KMS-11 (cell line): ENCODE results near the gene SPRR1B.

Experiments used
- H2AFZ ChIP-seq: fragments of 200-600 bp; sonication (generic); 2 replicates; pipeline ENCODE4 v1.6.1; 2016; ENCODE audit warnings: antibody characterized with exemption, mixed run types, low read depth
- H3K27ac ChIP-seq: fragments of 200-600 bp; sonication (generic); 2 replicates; pipeline ENCODE4 v1.6.1; 2016; ENCODE audit warnings: mild to moderate bottlenecking, mixed run types
- H3K27me3 ChIP-seq: fragments of 200-600 bp; sonication (generic); 2 replicates; pipeline ENCODE4 v1.6.1; 2017; ENCODE audit warnings: mild to moderate bottlenecking, low read depth, mixed run types, moderate library complexity; ENCODE audit not compliant: insufficient read depth
- H3K36me3 ChIP-seq: fragments of 200-600 bp; sonication (generic); 2 replicates; pipeline ENCODE4 v1.6.1; 2017; ENCODE audit warnings: mild to moderate bottlenecking, mixed run types; ENCODE audit not compliant: insufficient read depth
- H3K4me1 ChIP-seq: fragments of 200-600 bp; sonication (generic); 2 replicates; pipeline ENCODE4 v1.6.1; 2016; ENCODE audit warnings: mild to moderate bottlenecking, low read depth, mixed run types; ENCODE audit not compliant: poor library complexity, severe bottlenecking
- H3K4me2 ChIP-seq: fragments of 200-600 bp; sonication (generic); 2 replicates; pipeline ENCODE4 v1.7.0; 2016; ENCODE audit warnings: mild to moderate bottlenecking, mixed run types
- H3K4me3 ChIP-seq: fragments of 200-600 bp; sonication (generic); IDR thresholded peaks from 2 replicates; pipeline ENCODE4 v1.6.1; 2017; ENCODE audit warnings: low read depth, low read length, mixed read lengths; ENCODE audit not compliant: insufficient read depth
- H3K79me2 ChIP-seq: fragments of 200-600 bp; sonication (generic); 2 replicates; pipeline ENCODE4 v1.6.1; 2016; ENCODE audit warnings: low read depth, mixed run types; ENCODE audit not compliant: insufficient read depth
- H3K9ac ChIP-seq: fragments of 200-600 bp; sonication (generic); 2 replicates; pipeline ENCODE4 v1.6.1; 2016; ENCODE audit warnings: mild to moderate bottlenecking, mixed run types
- H4K20me1 ChIP-seq: fragments of 200-600 bp; sonication (generic); 2 replicates; pipeline ENCODE4 v1.6.1; 2016; ENCODE audit warnings: mild to moderate bottlenecking, mixed run types; ENCODE audit not compliant: insufficient read depth
- CTCF ChIP-seq: fragments of 200-600 bp; sonication (generic); conservative IDR thresholded peaks from 2 replicates; pipeline ENCODE4 v1.6.1; 2017; ENCODE audit warnings: low read depth, mild to moderate bottlenecking, antibody characterized with exemption, low read length, moderate library complexity, mixed read lengths

The SPRR1B gene

GRCh38 chr1:153058154-153058553 is 27.2 kb downstream of the SPRR1B start:
- Histone ChIP-seq H3K4me3 (no peak overlapping the region), H2AFZ (no peak overlapping the region), H3K27ac (no peak overlapping the region), H3K4me2 (no peak overlapping the region), H3K36me3 (no peaks in the 10 kb centered on the region), H3K9ac (no peak overlapping the region), H3K27me3 (no peaks in the 10 kb centered on the region), H3K79me2 (no peaks in the 10 kb centered on the region), H4K20me1 (no peaks in the 10 kb centered on the region), H3K4me1 (peaks cover 6% of the 10 kb centered on the region)
- TF ChIP-seq CTCF: peak; percentile 47; the same call in 1 of the 2 replicates

GRCh38 chr1:153058826-153059784 is 28.1 kb downstream of the SPRR1B start:
- Histone ChIP-seq H3K4me2 (no peak overlapping the region), H3K9ac (no peak overlapping the region), H3K27ac (no peak overlapping the region), H3K4me3 (no peak overlapping the region), H4K20me1 (no peaks in the 10 kb centered on the region), H3K4me1 (peaks cover 6% of the 10 kb centered on the region), H3K27me3 (no peaks in the 10 kb centered on the region), H2AFZ (no peak overlapping the region), H3K36me3 (no peaks in the 10 kb centered on the region), H3K79me2 (no peaks in the 10 kb centered on the region)
- TF ChIP-seq CTCF: no peak

- Histone ChIP-seq H3K4me1 (no peaks in the 10 kb centered on the region), H3K27ac (no peak overlapping the region), H4K20me1 (no peaks in the 10 kb centered on the region), H3K4me3 (no peak overlapping the region), H3K36me3 (no peaks in the 10 kb centered on the region), H3K9ac (no peak overlapping the region), H3K27me3 (no peaks in the 10 kb centered on the region), H3K79me2 (no peaks in the 10 kb centered on the region), H3K4me2 (no peak overlapping the region), H2AFZ (no peak overlapping the region)
- TF ChIP-seq CTCF: no peak
Measured at GRCh38 chr1:153070243-153070642, 39.2 kb downstream of the SPRR1B start.

GRCh38 chr1:153071511-153071910 is 40.5 kb downstream of the SPRR1B start, which contains the start of gene SPRR2B:
SPRR2B (minus strand) TSS chr1:153071611; CDS start chr1:153070839, 772 bp downstream.
- no peak for TF ChIP-seq CTCF
- no peak within 1 kb of the TSS for H2AFZ ChIP-seq

More at GRCh38 chr1:153071511-153071910, 40.5 kb downstream of the SPRR1B start, which contains the start of gene SPRR2B:
- Histone ChIP-seq H3K27me3 (no peaks in the 10 kb centered on the region), H3K9ac (no peak within 1 kb of the TSS), H3K4me1 (no peaks in the 10 kb centered on the region), H3K4me3 (no peak within 1 kb of the TSS), H3K4me2 (no peak within 1 kb of the TSS), H4K20me1 (no peaks in the 10 kb centered on the region), H3K27ac (no peak within 1 kb of the TSS), H3K79me2 (no peaks in the 10 kb centered on the region), H3K36me3 (no peaks in the 10 kb centered on the region)
